ENCODE data around the gene MARCHF7. TPM values are rescaled to one million over a fixed set of nuclear protein-coding genes. Genes with fewer than 3 reads are reported as not detected.

MARCHF7 gene
- total RNA-seq, 1 donor from 2014 or later = 137 TPM

Other genes with a start within 250 kb of the MARCHF7 start
- 136 TPM for gene BAZ2B, start 96.0 kb upstream of the MARCHF7 start, total RNA-seq
- gene CD302, start 85.7 kb downstream of the MARCHF7 start, total RNA-seq = 27.5 TPM
- 8.9 TPM for gene LY75, start 192.2 kb downstream of the MARCHF7 start, total RNA-seq

Measured in skin of body (tissue), 1 donor.